Gastrocnemius medialis (tissue), 4 donors: ENCODE results near the gene HOXA5. TPM values are rescaled to one million over a fixed set of nuclear protein-coding genes. Genes with fewer than 3 reads are reported as not detected.

Experiments used
- ATAC-seq, 2 donors: fragments of 150-250 bp; one replicate each; pipeline ENCODE4 v1.9.1; 2016
- DNase-seq, 2 donors: peaks; one replicate each; pipeline ENCODE4 v3.0.0-alpha.2; 2019
- H3K27ac ChIP-seq, 4 donors: fragments of 200-600 bp; sonication (generic); 1 replicate in 1 of 4; 2 replicates in 3 of 4; pipeline ENCODE4 v1.5.1; 2016 to 2018; ENCODE audit warnings: mild to moderate bottlenecking in 2 of 4, moderate library complexity in 1 of 4
- H3K27me3 ChIP-seq, 3 donors: fragments of 200-600 bp; sonication (generic) in 2 of 3; 1 replicate in 1 of 3; 2 replicates in 2 of 3; pipeline versions ENCODE4 v1.5.1 to v1.6.0; 2016 to 2019; ENCODE audit warnings: mild to moderate bottlenecking in 1 of 3, moderate library complexity in 1 of 3
- H3K36me3 ChIP-seq, 2 donors: fragments of 200-600 bp; sonication (generic) in 1 of 2; one replicate each; pipeline ENCODE4 v1.5.1; 2017 to 2018
- H3K4me1 ChIP-seq, 2 donors: fragments of 200-600 bp; sonication (generic) in 1 of 2; one replicate each; pipeline ENCODE4 v1.5.1; 2016 to 2017; ENCODE audit warnings: mild to moderate bottlenecking in 2 of 2
- H3K4me3 ChIP-seq, 4 donors: fragments of 200-600 bp; sonication (generic) in 3 of 4; 1 replicate in 1 of 4; 2 replicates in 3 of 4; pipeline ENCODE4 v1.5.1; 2016 to 2019; ENCODE audit warnings: mild to moderate bottlenecking in 2 of 4
- H3K9me3 ChIP-seq, 3 donors: fragments of 200-600 bp; sonication (generic) in 2 of 3; 1 replicate in 1 of 3; 2 replicates in 2 of 3; pipeline ENCODE4 v1.5.1; 2016 to 2019
- CTCF ChIP-seq, 5 experiments: fragments of 450-650 bp in 3 of 5; fragments of 200-600 bp in 2 of 5; sonication (generic) in 2 of 5; IDR thresholded peaks in 4 of 5; conservative IDR thresholded peaks in 1 of 5; 1 replicate in 4 of 5; 2 replicates in 1 of 5; pipeline ENCODE4 v1.5.1; 2016 to 2019; ENCODE audit warnings: antibody characterized with exemption in 5 of 5, mild to moderate bottlenecking in 3 of 5, moderate library complexity in 3 of 5
- POLR2A ChIP-seq, 2 donors: fragments of 450-650 bp; IDR thresholded peaks; one replicate each; pipeline ENCODE4 v1.6.1; 2017; ENCODE audit warnings: antibody characterized with exemption in 2 of 2, mild to moderate bottlenecking in 2 of 2, moderate library complexity in 2 of 2
- in situ Hi-C, 4 donors: fragments of 200-750 bp; cut with MboI; loops; one replicate each; pipeline versions ENCODE4 v1.15.0 to v1.8.0; 2017; ENCODE audit warnings: low sequenced_read_pairs in 4 of 4
- intact Hi-C: fragments of 100-400 bp; cut with DNase I; formaldehyde crosslinking; loops from one replicate; pipeline ENCODE4 v1.15.1; 2023; ENCODE audit warnings: low total_unique reads
- microRNA counts, 2 donors: library from miRNA; unstranded; fragments of <30 nt; microRNA quantifications; one replicate each; lab custom pipeline; 2016
- microRNA-seq, 2 donors: library from miRNA; unstranded; fragments of <30 nt; microRNA quantifications; one replicate each; pipeline ENCODE4, GENCODE V29; 2016; ENCODE audit warnings: borderline replicate concordance in 2 of 2
- total RNA-seq, 4 donors: library from RNA; depleted of rRNA; stranded (reverse); fragments of >200 nt; gene quantifications; one replicate each; pipeline versions ENCODE4 v1.1.0 to v1.2.3, GENCODE V29; 2016

HOXA5 gene
- total RNA-seq, 4 donors from 2014 or later, result 2.7 to 7.1 (median 7.0) TPM

GRCh38 chr7:27091105-27091504 lies 52.4 kb downstream of the HOXA5 start:
- in situ Hi-C loops, result no loop called here
- H3K27me3 ChIP-seq, result peaks cover 22 to 25% (median 24%) of the 10 kb centered on the region in 3 donors
- TF ChIP-seq POLR2A (IDR thresholded peaks at IDR 0.05) (no peak), CTCF (IDR thresholded peaks at IDR 0.05 in 4 of 5, conservative IDR thresholded peaks at IDR 0.05 in 1 of 5) (no peak)

More at GRCh38 chr7:27091105-27091504, 52.4 kb downstream of the HOXA5 start:
- Histone ChIP-seq H3K4me3 (no peak overlapping the region), H3K36me3 (no peaks in the 10 kb centered on the region), H3K27ac (no peak overlapping the region), H3K9me3 (no peaks in the 10 kb centered on the region), H3K4me1 (peaks cover 0 to 4% of the 10 kb centered on the region in 2 donors)
- intact Hi-C loops, result no loop called here
- DNase-seq (no peak), ATAC-seq (no peak)

MicroRNAs within 50 kb of the gene (microRNA counts, 767-probe panel; counts per million panel counts)
- 3,290 to 6,582 counts per million in 2 donors for microRNA hsa-miR-196b-5p (lab: Ali Mortazavi, UCI)

Small RNAs within 50 kb of the gene (microRNA-seq; reads per million reads assigned to microRNA genes)
- gene MIR196B, result 2,530 to 3,127 reads per million in 2 donors

Other genes starting within 250 kb of the HOXA5 start
- under 1 TPM in 2 of 4 donors, not detected in 2; 0.16 to 0.36 TPM for gene HOXA1, start 47.7 kb downstream of the HOXA5 start, total RNA-seq
- gene HOXA2, start 41.0 kb downstream of the HOXA5 start, total RNA-seq, result under 1 TPM in 3 of 4 donors, not detected in 1; 0.29 to 0.88 (median 0.38) TPM
- gene HOXA4, start 12.9 kb downstream of the HOXA5 start, total RNA-seq, result 1 to 10 TPM; 1.7 to 4.2 (median 2.9) TPM
- gene HOXA6, start 4.1 kb upstream of the HOXA5 start, total RNA-seq, result 1 to 10 TPM; 2.6 to 5.6 (median 4.2) TPM
- 1 to 10 TPM in 3 of 4 donors, under 1 TPM in 1; 0.53 to 6.2 (median 3.0) TPM for gene HOXA3, start 8.9 kb upstream of the HOXA5 start, total RNA-seq
- gene HOXA7, start 13.0 kb upstream of the HOXA5 start, total RNA-seq, result 10 to 100 TPM in 1 of 4 donors, 1 to 10 TPM in 3; 5.3 to 12.8 (median 8.6) TPM
- gene HOXA9, start 21.9 kb upstream of the HOXA5 start, total RNA-seq, result 10 to 100 TPM; 18.9 to 30.3 (median 19.5) TPM
- gene HOXA10, start 30.6 kb upstream of the HOXA5 start, total RNA-seq, result 10 to 100 TPM; 24.6 to 61.2 (median 40.0) TPM
- gene HOXA11, start 41.6 kb upstream of the HOXA5 start, total RNA-seq, result 1 to 10 TPM; 5.1 to 7.9 (median 6.4) TPM
- gene HOXA13, start 56.4 kb upstream of the HOXA5 start, total RNA-seq, result 1 to 10 TPM in 3 of 4 donors, under 1 TPM in 1; 0.82 to 2.4 (median 1.7) TPM
- gene EVX1, start 99.1 kb upstream of the HOXA5 start, total RNA-seq, result not detected